HG03039 (cell line): Measurements from ENCODE around the gene GDPD3.
A peak's percentile ranks its signal among the peaks of the same experiment; 100 is the strongest.
"Not testable (repeated sequence)": the region's sequence is repeated elsewhere in the genome, so short reads cannot be mapped to it uniquely, and the experiment has no call there.

Experiments used
- ATAC-seq: cut with Tn5 transposase; IDR thresholded peaks from one replicate; pipeline ENCODE4 v1.9.1; 2021; ENCODE audit warnings: mild to moderate bottlenecking, moderate library complexity; ENCODE audit not compliant: unreplicated experiment

The GDPD3 gene

GRCh38 chr16:30125690-30126089 lies 12.4 kb upstream of the GDPD3 start:
- ATAC-seq, result not testable (repeated sequence)

- ATAC-seq, result no peak
These were observed 11.6 kb upstream of the GDPD3 start for GRCh38 chr16:30124985-30125379.

GRCh38 chr16:30122604-30123160 lies 9.3 kb upstream of the GDPD3 start:
- ATAC-seq, result peak; percentile 11

GRCh38 chr16:30121741-30122571 lies 8.6 kb upstream of the GDPD3 start:
- no peak for ATAC-seq

GRCh38 chr16:30120340-30121105 lies 7.2 kb upstream of the GDPD3 start:
- no peak for ATAC-seq

GRCh38 chr16:30119428-30119827 lies 6.1 kb upstream of the GDPD3 start:
- no peak for ATAC-seq

GRCh38 chr16:30117768-30118167 lies 4.4 kb upstream of the GDPD3 start:
- no peak for ATAC-seq

- ATAC-seq, result no peak
These were observed 3.2 kb upstream of the GDPD3 start for GRCh38 chr16:30116291-30117207.

- no peak for ATAC-seq
These were observed 1.9 kb upstream of the GDPD3 start for GRCh38 chr16:30115238-30115637.

GRCh38 chr16:30114833-30115232 lies 1.5 kb upstream of the GDPD3 start:
- ATAC-seq, result not testable (repeated sequence)

- no peak for ATAC-seq
These were observed 1.1 kb upstream of the GDPD3 start for GRCh38 chr16:30114411-30114810.

- no peak for ATAC-seq
These were observed 485 bp upstream of the GDPD3 start for GRCh38 chr16:30113711-30114333.

- ATAC-seq, result no peak
These were observed 923 bp downstream of the GDPD3 start for GRCh38 chr16:30112197-30113030.

- no peak for ATAC-seq
These were observed 2.7 kb downstream of the GDPD3 start for GRCh38 chr16:30110661-30111060.

GRCh38 chr16:30108059-30108850 lies 5.1 kb downstream of the GDPD3 start:
- no peak for ATAC-seq

- ATAC-seq, result no peak
These were observed 8.8 kb downstream of the GDPD3 start for GRCh38 chr16:30104492-30104891.

- ATAC-seq, result no peak
These were observed 9.2 kb downstream of the GDPD3 start for GRCh38 chr16:30104090-30104489.

- no peak for ATAC-seq
These were observed 16.3 kb downstream of the GDPD3 start for GRCh38 chr16:30096862-30097563.
